Measurements from ENCODE around the gene FAM240A. TPM values are rescaled to one million over a fixed set of nuclear protein-coding genes. Genes with fewer than 3 reads are reported as not detected.

The FAM240A gene
- total RNA-seq, 1 donor = not detected

GRCh38 chr3:46609212-46609721 lies 3.1 kb upstream of the FAM240A start:
- Histone ChIP-seq H3K27me3 (ENCODE audit: insufficient read depth, low read length) (no peaks in the 10 kb centered on the region), H3K4me1 (ENCODE audit: insufficient read depth, low read length) (no peaks in the 10 kb centered on the region), H3K9me3 (ENCODE audit: low read depth, low read length) (no peaks in the 10 kb centered on the region), H3K4me3 (ENCODE audit: low read length) (no peak overlapping the region)

DNA sequence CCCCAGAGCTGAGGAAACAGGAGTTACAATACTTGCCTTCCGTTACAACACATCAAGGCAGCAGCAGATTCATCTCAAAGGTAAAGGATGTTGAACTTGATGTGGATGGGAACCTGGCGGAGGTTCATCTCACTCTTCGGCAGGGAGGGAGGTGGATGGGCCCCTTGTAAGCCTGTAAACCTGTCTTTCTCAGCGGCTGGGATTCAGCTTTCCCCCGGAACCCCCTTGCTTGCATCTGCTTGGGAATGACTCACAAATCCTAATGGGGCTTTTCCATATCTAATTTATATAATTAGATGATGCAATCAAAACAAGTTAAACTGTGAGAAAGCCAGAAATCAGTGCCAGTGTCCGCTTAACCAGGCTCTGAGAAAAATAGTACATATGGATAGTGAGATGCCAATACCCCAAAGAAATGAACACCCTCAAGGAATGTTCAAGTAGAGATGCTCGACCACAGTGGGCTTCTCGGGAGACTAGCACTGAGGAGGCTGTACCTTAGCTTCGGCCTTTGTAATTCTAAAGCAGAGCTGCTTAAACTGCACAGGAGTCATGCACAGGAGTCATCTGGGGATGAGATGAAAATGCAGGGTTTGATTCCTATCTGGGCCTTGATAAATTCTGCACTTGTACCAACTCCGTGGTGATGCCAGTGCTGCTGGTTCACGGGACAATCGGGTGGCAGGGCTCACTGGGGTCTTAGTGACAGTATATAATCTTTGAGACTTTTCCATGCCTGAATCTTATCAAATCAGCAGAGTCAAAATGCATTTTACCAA lies 2.2 kb upstream of the FAM240A start:
- Histone ChIP-seq H3K4me1 (ENCODE audit: insufficient read depth, low read length) (no peaks in the 10 kb centered on the region), H3K4me3 (ENCODE audit: low read length) (no peak overlapping the region), H3K9me3 (ENCODE audit: low read depth, low read length) (no peaks in the 10 kb centered on the region), H3K27me3 (ENCODE audit: insufficient read depth, low read length) (no peaks in the 10 kb centered on the region)

DNA sequence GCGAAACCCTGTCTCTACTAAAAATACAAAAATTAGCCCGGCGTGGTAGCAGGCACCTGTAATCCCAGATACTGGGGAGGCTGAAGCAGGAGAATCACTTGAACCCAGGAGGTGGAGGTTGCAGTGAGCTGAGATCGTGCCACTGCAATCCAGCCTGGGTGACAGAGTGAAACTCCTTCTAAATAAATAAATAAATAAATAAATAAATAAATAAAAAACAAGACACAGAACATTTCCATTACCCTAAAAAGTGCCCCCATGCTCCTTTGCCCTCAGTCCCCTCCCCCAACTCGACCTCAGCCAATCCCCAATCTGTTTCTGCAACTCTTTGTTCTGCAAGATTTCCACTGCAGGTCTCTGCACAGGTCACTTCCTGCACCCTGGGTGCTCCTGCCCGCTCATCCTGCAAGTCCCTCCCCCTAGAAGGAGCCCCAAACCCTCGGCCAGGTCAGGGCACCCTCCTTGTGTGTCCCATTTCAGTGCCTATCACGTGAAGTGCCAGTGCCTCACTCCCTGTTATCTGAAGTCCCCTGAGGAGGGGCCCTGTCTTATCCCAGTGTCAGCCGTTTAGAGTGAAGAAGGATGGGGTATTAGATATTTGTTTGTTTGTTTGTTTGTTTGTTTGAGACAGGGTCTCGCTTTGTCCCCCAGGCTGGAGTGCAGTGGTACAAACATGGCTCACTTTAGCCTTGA lies 1.1 kb downstream of the FAM240A start:
- Histone ChIP-seq H3K9me3 (ENCODE audit: low read depth, low read length) (no peaks in the 10 kb centered on the region), H3K27me3 (ENCODE audit: insufficient read depth, low read length) (no peaks in the 10 kb centered on the region), H3K4me3 (ENCODE audit: low read length) (no peak overlapping the region), H3K4me1 (ENCODE audit: insufficient read depth, low read length) (no peaks in the 10 kb centered on the region)

DNA sequence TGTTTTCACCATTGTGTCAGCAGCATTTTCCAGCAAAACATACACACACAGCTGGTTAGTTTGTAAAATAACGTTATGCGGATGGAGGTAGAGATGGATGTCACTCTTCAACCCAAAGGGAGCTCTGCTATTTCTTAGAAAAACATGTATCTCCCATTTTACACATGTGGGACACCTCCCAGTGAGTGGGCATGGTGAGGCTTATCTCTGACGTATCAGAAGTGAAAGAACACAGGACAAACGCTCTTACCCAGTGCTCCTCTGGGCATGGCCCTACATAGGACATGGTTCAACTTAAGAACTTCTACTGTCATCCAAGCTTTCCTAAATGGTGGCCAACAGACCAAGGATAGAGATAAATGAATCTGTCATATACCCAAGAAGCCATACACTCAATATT lies 2.1 kb downstream of the FAM240A start:
- H3K4me1 ChIP-seq (ENCODE audit: insufficient read depth, low read length) = no peaks in the 10 kb centered on the region
- no peaks in the 10 kb centered on the region for H3K9me3 ChIP-seq (ENCODE audit: low read depth, low read length)
- H3K4me3 ChIP-seq (ENCODE audit: low read length) = no peak overlapping the region
- H3K27me3 ChIP-seq (ENCODE audit: insufficient read depth, low read length) = no peaks in the 10 kb centered on the region

DNA sequence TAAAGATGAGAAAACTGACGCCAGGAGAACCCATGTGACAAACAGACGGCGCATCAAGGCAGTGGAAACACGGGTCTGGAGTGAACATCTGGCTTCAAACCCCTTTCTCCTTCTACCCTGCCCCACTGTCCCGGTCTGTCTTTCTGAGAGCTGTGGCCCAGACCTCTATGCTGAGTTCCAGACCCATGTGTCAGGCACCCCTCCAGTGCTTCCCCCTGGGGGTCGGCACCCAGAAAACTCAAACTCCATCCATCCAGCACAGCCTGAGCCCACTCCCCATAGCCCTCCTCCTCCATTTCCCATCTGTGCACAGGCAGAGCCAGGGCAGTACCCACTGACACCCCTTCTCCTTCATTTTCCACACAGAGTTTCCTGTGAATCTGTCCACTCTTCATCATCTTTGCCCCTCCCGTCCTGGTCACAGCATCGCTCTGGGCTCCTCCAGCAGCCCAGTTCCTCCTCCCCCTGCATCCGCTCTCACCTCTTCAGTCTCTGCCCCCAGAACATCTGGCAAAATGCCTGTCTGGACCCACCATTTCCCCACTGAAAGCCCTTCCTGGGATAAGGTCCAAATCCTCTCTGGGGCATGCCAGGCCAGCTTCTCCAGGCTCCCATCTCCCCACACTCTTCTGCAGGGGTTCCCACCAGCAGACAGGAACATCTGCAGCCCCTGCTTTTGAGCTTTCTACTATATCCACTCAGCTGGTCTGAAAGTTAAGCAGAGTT lies 2.9 kb downstream of the FAM240A start:
- no peaks in the 10 kb centered on the region for H3K4me1 ChIP-seq (ENCODE audit: insufficient read depth, low read length)
- H3K4me3 ChIP-seq (ENCODE audit: low read length) = no peak overlapping the region
- no peaks in the 10 kb centered on the region for H3K9me3 ChIP-seq (ENCODE audit: low read depth, low read length)
- peaks cover 2% of the 10 kb centered on the region for H3K27me3 ChIP-seq (ENCODE audit: insufficient read depth, low read length)

DNA sequence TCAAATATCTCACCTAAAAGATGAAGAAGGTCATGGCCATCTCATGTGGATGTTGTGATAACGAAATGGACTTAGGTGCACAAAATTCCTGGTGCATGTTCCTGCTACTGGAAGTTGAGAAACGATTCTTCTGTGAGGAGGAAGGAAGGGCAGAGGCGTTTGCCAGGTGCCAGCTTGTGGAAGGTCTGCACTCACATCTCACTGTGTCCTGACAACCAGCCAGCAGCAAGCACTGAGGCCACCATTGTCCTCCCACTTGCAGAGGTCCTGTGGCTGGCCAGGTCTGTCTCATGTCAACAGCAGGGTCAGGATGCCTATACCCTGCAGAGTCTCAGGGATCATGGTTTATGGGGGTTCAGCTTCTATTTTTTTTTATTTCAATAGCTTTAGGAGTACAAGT lies 3.7 kb downstream of the FAM240A start:
- no peak overlapping the region for H3K4me3 ChIP-seq (ENCODE audit: low read length)
- H3K4me1 ChIP-seq (ENCODE audit: insufficient read depth, low read length) = no peaks in the 10 kb centered on the region
- H3K9me3 ChIP-seq (ENCODE audit: low read depth, low read length) = no peaks in the 10 kb centered on the region
- peaks cover 2% of the 10 kb centered on the region for H3K27me3 ChIP-seq (ENCODE audit: insufficient read depth, low read length)

DNA sequence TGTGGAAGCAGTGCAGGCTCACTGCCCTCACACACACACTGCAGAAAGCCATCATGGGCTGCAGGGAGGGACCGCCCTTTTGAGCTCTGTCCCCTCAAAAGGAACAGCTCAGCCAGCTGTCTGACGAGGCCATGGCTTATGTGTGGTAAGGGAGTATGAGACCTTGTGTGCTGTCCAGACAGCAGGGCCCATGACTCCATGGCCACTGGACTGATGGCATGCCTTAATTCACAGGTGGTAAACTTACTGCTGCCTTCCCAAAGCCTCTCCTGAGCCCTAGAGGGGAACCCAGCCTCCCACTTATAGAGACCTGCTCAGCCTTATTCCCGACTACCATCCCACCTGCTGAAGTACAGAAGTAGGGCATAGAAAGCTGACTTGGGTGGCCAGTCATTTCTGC lies 5.6 kb downstream of the FAM240A start:
- Histone ChIP-seq H3K4me3 (ENCODE audit: low read length) (no peak overlapping the region), H3K27me3 (ENCODE audit: insufficient read depth, low read length) (peaks cover 5% of the 10 kb centered on the region), H3K9me3 (ENCODE audit: low read depth, low read length) (no peaks in the 10 kb centered on the region), H3K4me1 (ENCODE audit: insufficient read depth, low read length) (no peaks in the 10 kb centered on the region)

- H3K9me3 ChIP-seq (ENCODE audit: low read depth, low read length) = no peaks in the 10 kb centered on the region
- H3K4me1 ChIP-seq (ENCODE audit: insufficient read depth, low read length) = no peaks in the 10 kb centered on the region
- H3K27me3 ChIP-seq (ENCODE audit: insufficient read depth, low read length) = peaks cover 6% of the 10 kb centered on the region
- no peak overlapping the region for H3K4me3 ChIP-seq (ENCODE audit: low read length)
These were observed 7.8 kb downstream of the FAM240A start for GRCh38 chr3:46619845-46620778.

DNA sequence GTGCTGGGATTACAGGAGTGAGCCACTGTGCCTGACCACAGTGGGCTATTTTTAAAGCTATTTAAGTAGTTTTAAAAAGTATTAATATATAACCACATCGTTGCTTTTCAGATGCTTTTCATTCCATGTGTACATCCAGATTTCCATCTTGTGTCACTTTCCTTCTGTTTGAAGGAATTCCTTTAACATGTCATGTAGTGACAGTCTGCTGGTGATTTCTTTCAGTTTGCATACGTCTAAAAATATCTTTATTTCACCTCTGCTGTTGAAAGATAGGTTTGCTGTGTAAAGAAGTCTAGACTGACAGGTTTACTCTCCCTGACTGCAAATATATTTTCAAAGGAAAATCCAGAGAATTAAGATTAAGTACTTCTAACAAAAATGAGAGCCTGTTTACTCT lies 12.2 kb downstream of the FAM240A start:
- H3K27me3 ChIP-seq (ENCODE audit: insufficient read depth, low read length) = peaks cover 9% of the 10 kb centered on the region
- H3K9me3 ChIP-seq (ENCODE audit: low read depth, low read length) = no peaks in the 10 kb centered on the region
- no peak overlapping the region for H3K4me3 ChIP-seq (ENCODE audit: low read length)
- peaks cover 5% of the 10 kb centered on the region for H3K4me1 ChIP-seq (ENCODE audit: insufficient read depth, low read length)

- Histone ChIP-seq H3K4me3 (ENCODE audit: low read length) (no peak overlapping the region), H3K9me3 (ENCODE audit: low read depth, low read length) (no peaks in the 10 kb centered on the region), H3K27me3 (ENCODE audit: insufficient read depth, low read length) (peaks cover 7% of the 10 kb centered on the region), H3K4me1 (ENCODE audit: insufficient read depth, low read length) (peaks cover 10% of the 10 kb centered on the region)
These were observed 12.7 kb downstream of the FAM240A start for GRCh38 chr3:46624975-46625490.

DNA sequence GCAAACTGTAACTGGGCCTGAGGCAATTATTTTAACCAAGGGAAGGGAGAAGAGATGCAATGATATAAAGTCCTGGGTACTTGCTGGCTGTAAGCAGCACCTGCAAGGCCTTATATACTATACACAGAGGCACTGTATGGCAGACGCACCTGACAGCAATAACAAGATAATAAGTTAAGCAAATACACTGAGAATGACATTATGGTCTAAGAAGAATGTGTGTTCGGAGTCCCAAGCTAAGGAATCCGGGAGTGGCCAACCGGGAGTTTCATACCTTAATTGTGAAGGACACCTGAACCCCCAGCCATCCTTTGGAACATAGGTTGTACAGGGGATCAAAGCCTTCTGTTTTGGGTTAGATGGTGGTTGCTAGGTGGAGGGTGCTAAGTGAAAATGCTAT lies 13.7 kb downstream of the FAM240A start:
- Histone ChIP-seq H3K4me1 (ENCODE audit: insufficient read depth, low read length) (peaks cover 14% of the 10 kb centered on the region), H3K4me3 (ENCODE audit: low read length) (no peak overlapping the region), H3K9me3 (ENCODE audit: low read depth, low read length) (no peaks in the 10 kb centered on the region), H3K27me3 (ENCODE audit: insufficient read depth, low read length) (peaks cover 7% of the 10 kb centered on the region)

- no peak overlapping the region for H3K4me3 ChIP-seq (ENCODE audit: low read length)
- peaks cover 14% of the 10 kb centered on the region for H3K4me1 ChIP-seq (ENCODE audit: insufficient read depth, low read length)
- peaks cover 4% of the 10 kb centered on the region for H3K27me3 ChIP-seq (ENCODE audit: insufficient read depth, low read length)
- no peaks in the 10 kb centered on the region for H3K9me3 ChIP-seq (ENCODE audit: low read depth, low read length)
These were observed 14.8 kb downstream of the FAM240A start for GRCh38 chr3:46627078-46627477.

GRCh38 chr3:46628901-46629369 lies 16.6 kb downstream of the FAM240A start:
- no peak overlapping the region for H3K4me3 ChIP-seq (ENCODE audit: low read length)

More at GRCh38 chr3:46628901-46629369, 16.6 kb downstream of the FAM240A start:
- Histone ChIP-seq H3K9me3 (ENCODE audit: low read depth, low read length) (no peaks in the 10 kb centered on the region), H3K27me3 (ENCODE audit: insufficient read depth, low read length) (peaks cover 4% of the 10 kb centered on the region), H3K4me1 (ENCODE audit: insufficient read depth, low read length) (peaks cover 14% of the 10 kb centered on the region)

Data from mononuclear cell (primary cell).